Liver (tissue), 9 donors: Measurements from ENCODE around the gene USP24. TPM values are rescaled to one million over a fixed set of nuclear protein-coding genes. Genes with fewer than 3 reads are reported as not detected.

Source experiments
- DNase-seq: peaks from one replicate; pipeline ENCODE4 v3.0.0-alpha.2; 2017; ENCODE audit warnings: low spot score
- H3K27ac ChIP-seq, 2 donors: one replicate each; pipeline ENCODE4 v1.7.0; 2013; ENCODE audit warnings: inconsistent platforms in 2 of 2, low read length in 2 of 2, control low read depth in 1 of 2, low read depth in 1 of 2, mild to moderate bottlenecking in 1 of 2
- H3K27me3 ChIP-seq, 4 donors: one replicate each; pipeline versions ENCODE4 v1.6.1 to v1.7.0; 2013; ENCODE audit warnings: low read length in 3 of 4, inconsistent platforms in 1 of 4, mild to moderate bottlenecking in 1 of 4, moderate library complexity in 1 of 4; ENCODE audit not compliant: control insufficient read depth in 4 of 4, insufficient read depth in 4 of 4
- H3K36me3 ChIP-seq, 4 donors: one replicate each; pipeline versions ENCODE4 v1.6.1 to v1.7.0; 2013; ENCODE audit warnings: low read length in 3 of 4, mild to moderate bottlenecking in 3 of 4, low read depth in 1 of 4, moderate library complexity in 1 of 4; ENCODE audit not compliant: control insufficient read depth in 4 of 4, insufficient read depth in 3 of 4
- H3K4me1 ChIP-seq, 4 donors: one replicate each; pipeline versions ENCODE4 v1.6.1 to v1.7.0; 2013; ENCODE audit warnings: low read length in 3 of 4, mild to moderate bottlenecking in 3 of 4, moderate library complexity in 1 of 4; ENCODE audit not compliant: control insufficient read depth in 4 of 4, insufficient read depth in 4 of 4
- H3K4me3 ChIP-seq, 3 donors: one replicate each; pipeline versions ENCODE4 v1.6.1 to v1.7.0; 2013; ENCODE audit warnings: low read length in 3 of 3, control low read depth in 1 of 3, low read depth in 1 of 3, mild to moderate bottlenecking in 1 of 3
- H3K9ac ChIP-seq, 2 donors: one replicate each; pipeline ENCODE4 v1.7.0; 2013; ENCODE audit warnings: low read length in 2 of 2, mild to moderate bottlenecking in 2 of 2, moderate library complexity in 2 of 2, control low read depth in 1 of 2, low read depth in 1 of 2
- H3K9me3 ChIP-seq, 4 donors: one replicate each; pipeline versions ENCODE4 v1.6.1 to v1.7.0; 2013; ENCODE audit warnings: low read length in 3 of 4; ENCODE audit not compliant: control insufficient read depth in 4 of 4
- EGR1 ChIP-seq, 2 donors: IDR thresholded peaks; 2 replicates each; pipeline ENCODE4 v1.6.1; 2016 to 2018; ENCODE audit warnings: antibody characterized with exemption in 2 of 2, low read depth in 2 of 2
- FOXA1 ChIP-seq: IDR thresholded peaks from 2 replicates; pipeline ENCODE4 v1.6.1; 2016; ENCODE audit warnings: antibody characterized with exemption
- FOXA2 ChIP-seq: IDR thresholded peaks from 2 replicates; pipeline ENCODE4 v1.6.1; 2016; ENCODE audit warnings: antibody characterized with exemption
- GABPA ChIP-seq, 2 donors: IDR thresholded peaks in 1 of 2; conservative IDR thresholded peaks in 1 of 2; 2 replicates each; pipeline ENCODE4 v1.6.1; 2016; ENCODE audit warnings: antibody characterized with exemption in 2 of 2, mild to moderate bottlenecking in 1 of 2, moderate library complexity in 1 of 2
- HNF4G ChIP-seq: IDR thresholded peaks from 2 replicates; pipeline ENCODE4 v1.6.1; 2016; ENCODE audit warnings: antibody characterized with exemption
- NR2F2 ChIP-seq: IDR thresholded peaks from 2 replicates; pipeline ENCODE4 v1.6.1; 2016; ENCODE audit warnings: antibody characterized with exemption
- RAD21 ChIP-seq, 2 donors: IDR thresholded peaks; 2 replicates each; pipeline ENCODE4 v1.6.1; 2016; ENCODE audit warnings: antibody characterized with exemption in 2 of 2, mild to moderate bottlenecking in 2 of 2
- RXRA ChIP-seq, 2 donors: IDR thresholded peaks; 2 replicates each; pipeline ENCODE4 v1.6.1; 2017 to 2018; ENCODE audit warnings: antibody characterized with exemption in 2 of 2, mild to moderate bottlenecking in 1 of 2
- SP1 ChIP-seq: IDR thresholded peaks from 2 replicates; pipeline ENCODE4 v1.6.1; 2018; ENCODE audit warnings: antibody characterized with exemption, mild to moderate bottlenecking
- WGBS: extraction: QIAGEN DNeasy Blood & Tissue Kit; methylation state at CpG from one replicate; pipeline ENCODE4 v1.1.7; 2013; 5-methylcytosine and 5-hydroxymethylcytosine counted together
- polyA plus RNA-seq, 2 donors: library from polyadenylated mRNA; stranded (reverse) in 1 of 2; unstranded in 1 of 2; fragments of 200-250 nt in 1 of 2; fragments of >200 nt in 1 of 2; fragmentation: Nextera tagmentation in 1 of 2; extraction: Ambion mirVana in 1 of 2; gene quantifications; one replicate each; pipeline versions ENCODE4 v1.2.1 to v1.2.3, GENCODE V29; 2013 to 2015
- total RNA-seq, 2 donors: library from RNA; depleted of rRNA; stranded (reverse); fragments of >200 nt; gene quantifications; one replicate each; pipeline ENCODE4 v1.2.3, GENCODE V29; 2014
- TF ChIP-seq, protein P1 (sequence below): fragments of 150-350 bp; IDR thresholded peaks from 2 replicates; pipeline ENCODE4 v1.5.1; 2017; ENCODE audit warnings: improper control_type of control experiment, low read depth, low read length; ENCODE audit not compliant: missing input control
- TF ChIP-seq, protein P2 (sequence below): IDR thresholded peaks from 2 replicates; pipeline ENCODE4 v1.6.1; 2016; ENCODE audit warnings: antibody characterized with exemption, mild to moderate bottlenecking
- TF ChIP-seq, protein P3 (sequence below): IDR thresholded peaks from 2 replicates; pipeline ENCODE4 v1.6.1; 2016; ENCODE audit warnings: antibody characterized with exemption
- TF ChIP-seq, protein P4 (sequence below): IDR thresholded peaks from 2 replicates; pipeline ENCODE4 v1.6.1; 2016; ENCODE audit warnings: antibody characterized with exemption
- TF ChIP-seq, protein P5 (sequence below): IDR thresholded peaks from 2 replicates; pipeline ENCODE4 v1.6.1; 2016; ENCODE audit warnings: antibody characterized with exemption
- donor health status: healthy.
- donor health status: healthy.
- donor health status: healthy.
- donor health status: healthy.
- donor health status: healthy.

The USP24 gene
- total and polyA plus RNA-seq, 4 donors = 7.0 to 75.8 (median 20.3) TPM

DNA sequence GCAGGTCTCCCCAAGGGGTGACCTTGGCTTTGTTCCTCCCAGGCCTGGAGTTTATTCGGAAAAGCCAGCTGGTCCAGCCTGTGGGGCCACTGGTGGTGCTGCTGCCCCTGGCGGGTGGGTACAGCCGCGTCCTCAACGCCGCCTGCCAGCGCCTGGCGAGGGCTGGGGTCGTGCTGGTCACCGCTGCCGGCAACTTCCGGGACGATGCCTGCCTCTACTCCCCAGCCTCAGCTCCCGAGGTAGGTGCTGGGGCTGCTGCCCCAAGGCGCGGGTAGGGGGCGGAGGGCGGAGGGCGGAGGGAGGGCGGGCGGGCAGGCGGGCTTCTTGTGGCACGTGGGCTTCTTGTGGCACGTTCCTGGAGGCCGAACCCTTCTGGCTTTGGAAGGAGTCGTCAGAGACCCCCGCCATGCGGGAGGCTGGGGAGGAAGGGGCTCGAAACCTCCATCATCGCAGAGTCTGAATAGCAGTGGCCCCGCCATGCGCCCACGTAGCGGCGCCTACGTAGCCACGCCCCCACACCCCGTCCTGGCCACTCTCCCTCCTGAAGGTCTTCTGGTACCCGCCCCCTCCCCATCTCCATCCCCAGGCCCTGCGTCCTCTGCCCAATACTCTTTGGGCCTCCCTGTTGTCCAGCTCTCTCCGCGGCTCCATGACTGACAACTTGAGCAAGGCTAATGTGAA lies 159.1 kb downstream of the USP24 start:
- WGBS = 91% methylated on average over 42 of the region's 42 CpGs
- Histone ChIP-seq H3K27me3 (no peaks in the 10 kb centered on the region), H3K36me3 (peaks cover 9 to 30% (median 21%) of the 10 kb centered on the region in 4 donors), H3K9ac (no peak overlapping the region), H3K9me3 (no peaks in the 10 kb centered on the region), H3K4me3 (no peak overlapping the region), H3K27ac (no peak overlapping the region), H3K4me1 (peaks cover 15 to 60% (median 47%) of the 10 kb centered on the region in 4 donors)
- TF ChIP-seq FOXA2 (no peak), NR2F2 (no peak), EGR1 (IDR thresholded peaks at IDR 0.05; ENCODE audit: low read depth in 2 of 2) (no peak), GABPA (IDR thresholded peaks at IDR 0.05 in 1 of 2, conservative IDR thresholded peaks at IDR 0.05 in 1 of 2) (no peak), RXRA (IDR thresholded peaks at IDR 0.05) (no peak), HNF4G (no peak), SP1 (no peak), FOXA1 (no peak), RAD21 (IDR thresholded peaks at IDR 0.05) (no peak)
- TF ChIP-seq, protein P1, sequence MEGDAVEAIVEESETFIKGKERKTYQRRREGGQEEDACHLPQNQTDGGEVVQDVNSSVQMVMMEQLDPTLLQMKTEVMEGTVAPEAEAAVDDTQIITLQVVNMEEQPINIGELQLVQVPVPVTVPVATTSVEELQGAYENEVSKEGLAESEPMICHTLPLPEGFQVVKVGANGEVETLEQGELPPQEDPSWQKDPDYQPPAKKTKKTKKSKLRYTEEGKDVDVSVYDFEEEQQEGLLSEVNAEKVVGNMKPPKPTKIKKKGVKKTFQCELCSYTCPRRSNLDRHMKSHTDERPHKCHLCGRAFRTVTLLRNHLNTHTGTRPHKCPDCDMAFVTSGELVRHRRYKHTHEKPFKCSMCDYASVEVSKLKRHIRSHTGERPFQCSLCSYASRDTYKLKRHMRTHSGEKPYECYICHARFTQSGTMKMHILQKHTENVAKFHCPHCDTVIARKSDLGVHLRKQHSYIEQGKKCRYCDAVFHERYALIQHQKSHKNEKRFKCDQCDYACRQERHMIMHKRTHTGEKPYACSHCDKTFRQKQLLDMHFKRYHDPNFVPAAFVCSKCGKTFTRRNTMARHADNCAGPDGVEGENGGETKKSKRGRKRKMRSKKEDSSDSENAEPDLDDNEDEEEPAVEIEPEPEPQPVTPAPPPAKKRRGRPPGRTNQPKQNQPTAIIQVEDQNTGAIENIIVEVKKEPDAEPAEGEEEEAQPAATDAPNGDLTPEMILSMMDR = no peak
- TF ChIP-seq, protein P2, sequence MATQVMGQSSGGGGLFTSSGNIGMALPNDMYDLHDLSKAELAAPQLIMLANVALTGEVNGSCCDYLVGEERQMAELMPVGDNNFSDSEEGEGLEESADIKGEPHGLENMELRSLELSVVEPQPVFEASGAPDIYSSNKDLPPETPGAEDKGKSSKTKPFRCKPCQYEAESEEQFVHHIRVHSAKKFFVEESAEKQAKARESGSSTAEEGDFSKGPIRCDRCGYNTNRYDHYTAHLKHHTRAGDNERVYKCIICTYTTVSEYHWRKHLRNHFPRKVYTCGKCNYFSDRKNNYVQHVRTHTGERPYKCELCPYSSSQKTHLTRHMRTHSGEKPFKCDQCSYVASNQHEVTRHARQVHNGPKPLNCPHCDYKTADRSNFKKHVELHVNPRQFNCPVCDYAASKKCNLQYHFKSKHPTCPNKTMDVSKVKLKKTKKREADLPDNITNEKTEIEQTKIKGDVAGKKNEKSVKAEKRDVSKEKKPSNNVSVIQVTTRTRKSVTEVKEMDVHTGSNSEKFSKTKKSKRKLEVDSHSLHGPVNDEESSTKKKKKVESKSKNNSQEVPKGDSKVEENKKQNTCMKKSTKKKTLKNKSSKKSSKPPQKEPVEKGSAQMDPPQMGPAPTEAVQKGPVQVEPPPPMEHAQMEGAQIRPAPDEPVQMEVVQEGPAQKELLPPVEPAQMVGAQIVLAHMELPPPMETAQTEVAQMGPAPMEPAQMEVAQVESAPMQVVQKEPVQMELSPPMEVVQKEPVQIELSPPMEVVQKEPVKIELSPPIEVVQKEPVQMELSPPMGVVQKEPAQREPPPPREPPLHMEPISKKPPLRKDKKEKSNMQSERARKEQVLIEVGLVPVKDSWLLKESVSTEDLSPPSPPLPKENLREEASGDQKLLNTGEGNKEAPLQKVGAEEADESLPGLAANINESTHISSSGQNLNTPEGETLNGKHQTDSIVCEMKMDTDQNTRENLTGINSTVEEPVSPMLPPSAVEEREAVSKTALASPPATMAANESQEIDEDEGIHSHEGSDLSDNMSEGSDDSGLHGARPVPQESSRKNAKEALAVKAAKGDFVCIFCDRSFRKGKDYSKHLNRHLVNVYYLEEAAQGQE = no peak
- TF ChIP-seq, protein P3, sequence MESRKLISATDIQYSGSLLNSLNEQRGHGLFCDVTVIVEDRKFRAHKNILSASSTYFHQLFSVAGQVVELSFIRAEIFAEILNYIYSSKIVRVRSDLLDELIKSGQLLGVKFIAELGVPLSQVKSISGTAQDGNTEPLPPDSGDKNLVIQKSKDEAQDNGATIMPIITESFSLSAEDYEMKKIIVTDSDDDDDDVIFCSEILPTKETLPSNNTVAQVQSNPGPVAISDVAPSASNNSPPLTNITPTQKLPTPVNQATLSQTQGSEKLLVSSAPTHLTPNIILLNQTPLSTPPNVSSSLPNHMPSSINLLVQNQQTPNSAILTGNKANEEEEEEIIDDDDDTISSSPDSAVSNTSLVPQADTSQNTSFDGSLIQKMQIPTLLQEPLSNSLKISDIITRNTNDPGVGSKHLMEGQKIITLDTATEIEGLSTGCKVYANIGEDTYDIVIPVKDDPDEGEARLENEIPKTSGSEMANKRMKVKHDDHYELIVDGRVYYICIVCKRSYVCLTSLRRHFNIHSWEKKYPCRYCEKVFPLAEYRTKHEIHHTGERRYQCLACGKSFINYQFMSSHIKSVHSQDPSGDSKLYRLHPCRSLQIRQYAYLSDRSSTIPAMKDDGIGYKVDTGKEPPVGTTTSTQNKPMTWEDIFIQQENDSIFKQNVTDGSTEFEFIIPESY = no peak
- TF ChIP-seq, protein P4, sequence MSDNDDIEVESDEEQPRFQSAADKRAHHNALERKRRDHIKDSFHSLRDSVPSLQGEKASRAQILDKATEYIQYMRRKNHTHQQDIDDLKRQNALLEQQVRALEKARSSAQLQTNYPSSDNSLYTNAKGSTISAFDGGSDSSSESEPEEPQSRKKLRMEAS = no peak
- TF ChIP-seq, protein P5, sequence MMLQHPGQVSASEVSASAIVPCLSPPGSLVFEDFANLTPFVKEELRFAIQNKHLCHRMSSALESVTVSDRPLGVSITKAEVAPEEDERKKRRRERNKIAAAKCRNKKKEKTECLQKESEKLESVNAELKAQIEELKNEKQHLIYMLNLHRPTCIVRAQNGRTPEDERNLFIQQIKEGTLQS = no peak
- DNase-seq = no peak
